Lung (tissue), 12 donors: ENCODE measurements around the gene PSMA6. TPM values are rescaled to one million over a fixed set of nuclear protein-coding genes. Genes with fewer than 3 reads are reported as not detected.

Experiments
- ATAC-seq: fragments of 200-7000 bp; cut with Tn5 transposase; one replicate; pipeline ENCODE4 v1.9.1; 2020; ENCODE audit warnings: moderate number of reproducible peaks; ENCODE audit not compliant: insufficient read depth, low FRiP score
- DNase-seq, 3 donors: peaks; one replicate each; pipeline ENCODE4 v3.0.0-alpha.2; 2013 to 2017
- H3K27ac ChIP-seq, 2 donors: one replicate each; pipeline ENCODE4 v1.5.1; 2013; ENCODE audit warnings: mild to moderate bottlenecking in 2 of 2, moderate library complexity in 2 of 2, control low read depth in 1 of 2, inconsistent platforms in 1 of 2, low read depth in 1 of 2, low read length in 1 of 2
- H3K27me3 ChIP-seq, 3 donors: one replicate each; pipeline ENCODE4 v1.5.1; 2013; ENCODE audit warnings: low read length in 2 of 3; ENCODE audit not compliant: control insufficient read depth in 3 of 3, insufficient read depth in 3 of 3
- H3K36me3 ChIP-seq, 4 donors: one replicate each; pipeline ENCODE4 v1.5.1; 2013; ENCODE audit warnings: low read length in 4 of 4, mild to moderate bottlenecking in 1 of 4, moderate library complexity in 1 of 4; ENCODE audit not compliant: control insufficient read depth in 4 of 4, insufficient read depth in 4 of 4
- H3K4me1 ChIP-seq, 5 donors: one replicate each; pipeline ENCODE4 v1.5.1; 2013; ENCODE audit warnings: low read length in 5 of 5, mild to moderate bottlenecking in 2 of 5, moderate library complexity in 1 of 5; ENCODE audit not compliant: control insufficient read depth in 5 of 5, insufficient read depth in 5 of 5
- H3K4me3 ChIP-seq: one replicate; pipeline ENCODE4 v1.5.1; 2013; ENCODE audit warnings: mild to moderate bottlenecking, control low read depth, moderate library complexity
- H3K9ac ChIP-seq, 2 donors: one replicate each; pipeline ENCODE4 v1.5.1; 2013; ENCODE audit warnings: low read length in 2 of 2, control low read depth in 1 of 2; ENCODE audit not compliant: insufficient read depth in 1 of 2
- H3K9me3 ChIP-seq, 4 donors: one replicate each; pipeline ENCODE4 v1.5.1; 2013; ENCODE audit warnings: low read length in 3 of 4, mild to moderate bottlenecking in 1 of 4, moderate library complexity in 1 of 4; ENCODE audit not compliant: control insufficient read depth in 4 of 4, insufficient read depth in 3 of 4
- WGBS, 2 donors: extraction: QIAGEN DNeasy Blood & Tissue Kit; methylation state at CpG; one replicate each; pipeline ENCODE4 v1.1.7; 2013; 5-methylcytosine and 5-hydroxymethylcytosine counted together
- polyA plus RNA-seq, 2 donors: library from polyadenylated mRNA; stranded (reverse); fragments of 200-250 nt; gene quantifications; one replicate each; pipeline ENCODE4 v1.2.1, GENCODE V29; 2013
- total RNA-seq, 2 donors: library from RNA; depleted of rRNA in 1 of 2; stranded (reverse); fragments of >200 nt in 1 of 2; gene quantifications; one replicate each; pipeline ENCODE4 v1.2.1, GENCODE V29; 2014 to 2021
- TF ChIP-seq, protein P1 (sequence below): IDR thresholded peaks from 2 replicates; pipeline ENCODE4 v1.5.1; 2012; ENCODE audit warnings: mild to moderate bottlenecking; ENCODE audit errors: control extremely low read depth, extremely low read depth
- donor health status: control.
- donor health status: control.
- donor health status: Bipolar disorder and iron deficiency.
- donor health status: healthy.
- donor health status: DM: yes; HTN: yes; CAD: no.

The PSMA6 gene
- total and polyA plus RNA-seq, 4 donors, result 119 to 351 (median 212) TPM

DNA sequence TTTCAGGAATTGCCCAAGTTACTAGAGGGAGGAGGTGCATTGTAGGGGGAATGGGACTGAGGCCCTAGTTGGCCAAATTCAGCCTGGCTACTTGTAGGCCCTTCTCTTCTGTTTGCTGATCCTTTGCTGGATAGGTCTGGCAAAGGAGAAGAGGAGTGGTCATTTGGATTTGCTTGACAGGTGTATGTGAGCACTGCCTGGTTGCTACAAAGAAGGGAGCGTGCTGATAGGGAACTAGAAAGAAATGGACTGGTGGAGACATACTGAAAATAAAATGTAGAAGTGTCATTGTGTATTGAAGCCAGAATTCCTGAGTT is 3.6 kb downstream of the PSMA6 start:
- H3K9me3 ChIP-seq, result no peaks in the 10 kb centered on the region
- H3K9ac ChIP-seq, result no peak overlapping the region
- H3K4me1 ChIP-seq, result peaks cover 5 to 18% (median 11%) of the 10 kb centered on the region in 5 donors
- H3K27me3 ChIP-seq, result no peaks in the 10 kb centered on the region
- 48 to 66% methylated on average over 1 of the region's 1 CpG for WGBS, 2 donors
- H3K36me3 ChIP-seq, result peaks cover 0 to 3% (median 0%) of the 10 kb centered on the region in 4 donors
- H3K4me3 ChIP-seq, result no peak overlapping the region
- DNase-seq (no peak), ATAC-seq (no peak)
- TF ChIP-seq, protein P1, sequence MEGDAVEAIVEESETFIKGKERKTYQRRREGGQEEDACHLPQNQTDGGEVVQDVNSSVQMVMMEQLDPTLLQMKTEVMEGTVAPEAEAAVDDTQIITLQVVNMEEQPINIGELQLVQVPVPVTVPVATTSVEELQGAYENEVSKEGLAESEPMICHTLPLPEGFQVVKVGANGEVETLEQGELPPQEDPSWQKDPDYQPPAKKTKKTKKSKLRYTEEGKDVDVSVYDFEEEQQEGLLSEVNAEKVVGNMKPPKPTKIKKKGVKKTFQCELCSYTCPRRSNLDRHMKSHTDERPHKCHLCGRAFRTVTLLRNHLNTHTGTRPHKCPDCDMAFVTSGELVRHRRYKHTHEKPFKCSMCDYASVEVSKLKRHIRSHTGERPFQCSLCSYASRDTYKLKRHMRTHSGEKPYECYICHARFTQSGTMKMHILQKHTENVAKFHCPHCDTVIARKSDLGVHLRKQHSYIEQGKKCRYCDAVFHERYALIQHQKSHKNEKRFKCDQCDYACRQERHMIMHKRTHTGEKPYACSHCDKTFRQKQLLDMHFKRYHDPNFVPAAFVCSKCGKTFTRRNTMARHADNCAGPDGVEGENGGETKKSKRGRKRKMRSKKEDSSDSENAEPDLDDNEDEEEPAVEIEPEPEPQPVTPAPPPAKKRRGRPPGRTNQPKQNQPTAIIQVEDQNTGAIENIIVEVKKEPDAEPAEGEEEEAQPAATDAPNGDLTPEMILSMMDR, result no peak
- peak overlapping the region in 1 of 2 donors; percentile 20 for H3K27ac ChIP-seq

DNA sequence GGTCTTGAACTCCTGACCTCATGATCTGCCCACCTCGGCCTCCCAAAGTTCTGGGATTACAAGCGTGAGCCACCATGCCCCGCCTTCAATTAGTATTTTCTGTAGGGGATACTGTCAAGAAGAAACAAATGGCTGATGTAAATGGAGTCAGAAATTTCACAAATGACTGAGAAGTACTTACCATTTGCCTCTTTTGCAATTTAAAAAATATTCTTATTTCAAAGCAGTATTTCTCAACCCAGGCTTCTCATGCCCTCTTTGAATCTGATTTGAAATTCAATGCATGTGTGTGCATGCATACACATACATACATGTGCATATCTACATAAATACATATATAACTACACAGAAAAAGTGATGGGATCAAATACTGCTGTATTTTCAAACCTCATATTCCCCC is 4.4 kb downstream of the PSMA6 start:
- no peak for ATAC-seq
- H3K9ac ChIP-seq, result no peak overlapping the region
- H3K27ac ChIP-seq, result no peak overlapping the region
- no peak for DNase-seq
- no peaks in the 10 kb centered on the region for H3K27me3 ChIP-seq
- peaks cover 0 to 3% (median 0%) of the 10 kb centered on the region in 4 donors for H3K36me3 ChIP-seq
- peaks cover 5 to 23% (median 9%) of the 10 kb centered on the region in 5 donors for H3K4me1 ChIP-seq
- 82 to 86% methylated on average over 3 of the region's 3 CpGs for WGBS, 2 donors
- no peaks in the 10 kb centered on the region for H3K9me3 ChIP-seq
- H3K4me3 ChIP-seq, result no peak overlapping the region
- TF ChIP-seq, protein P1, result no peak

DNA sequence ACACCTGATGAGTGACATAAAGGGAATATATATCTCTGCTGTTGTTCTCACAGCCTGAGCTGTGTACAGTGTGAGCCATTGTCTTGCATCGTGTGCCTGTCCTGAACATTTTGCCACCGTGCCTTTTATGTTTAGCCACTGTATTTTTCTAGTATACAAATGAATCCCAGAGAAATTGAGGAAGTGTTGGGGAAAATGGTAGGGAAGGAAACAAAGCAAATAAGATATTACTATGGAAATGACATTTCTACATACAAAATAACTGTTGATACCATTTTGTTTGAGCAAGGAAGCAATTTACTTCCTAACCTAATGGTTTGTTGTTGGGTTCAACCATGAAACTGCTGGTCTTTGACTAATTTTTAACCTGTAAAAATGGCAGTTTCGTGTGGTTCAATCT is 5.5 kb downstream of the PSMA6 start:
- DNase-seq (no peak), ATAC-seq (no peak)
- H3K9me3 ChIP-seq, result no peaks in the 10 kb centered on the region
- no peak overlapping the region for H3K9ac ChIP-seq
- H3K4me1 ChIP-seq, result peaks cover 5 to 28% (median 9%) of the 10 kb centered on the region in 5 donors
- H3K27ac ChIP-seq, result no peak overlapping the region
- WGBS, 2 donors, result 79 to 84% methylated on average over 3 of the region's 3 CpGs
- TF ChIP-seq, protein P1, result no peak
- H3K27me3 ChIP-seq, result no peaks in the 10 kb centered on the region
- no peak overlapping the region for H3K4me3 ChIP-seq
- peaks cover 0 to 3% (median 0%) of the 10 kb centered on the region in 4 donors for H3K36me3 ChIP-seq

DNA sequence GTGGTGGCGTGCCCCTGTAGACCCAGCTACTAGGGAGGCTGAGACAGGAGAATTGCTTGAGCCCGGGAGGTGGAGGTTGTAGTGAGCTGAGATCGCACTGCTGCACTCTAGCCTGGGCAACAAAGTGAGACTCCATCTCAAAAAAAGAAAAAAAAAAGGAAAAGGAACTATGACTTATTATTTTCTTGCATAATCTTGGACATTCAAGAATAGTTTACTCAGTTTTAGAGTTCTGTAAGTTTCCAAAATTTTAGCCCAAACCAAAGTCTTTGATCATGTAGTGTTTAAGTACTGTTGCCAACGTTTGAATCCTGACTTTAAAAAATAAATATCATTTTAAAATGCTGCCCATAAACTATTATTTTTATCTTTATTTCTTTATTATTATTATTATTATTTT is 6.2 kb downstream of the PSMA6 start:
- WGBS, 2 donors, result 73 to 76% methylated on average over 4 of the region's 4 CpGs
- no peak for ATAC-seq
- peaks cover 3 to 28% (median 9%) of the 10 kb centered on the region in 5 donors for H3K4me1 ChIP-seq

More for the DNA sequence above, 6.2 kb downstream of the PSMA6 start:
- H3K27ac ChIP-seq, result no peak overlapping the region
- TF ChIP-seq, protein P1, result no peak
- no peaks in the 10 kb centered on the region for H3K27me3 ChIP-seq
- H3K36me3 ChIP-seq, result peaks cover 0 to 3% (median 0%) of the 10 kb centered on the region in 4 donors
- DNase-seq, result no peak
- no peak overlapping the region for H3K4me3 ChIP-seq
- H3K9ac ChIP-seq, result no peak overlapping the region
- no peaks in the 10 kb centered on the region for H3K9me3 ChIP-seq
